ENCODE measurements around the gene GRM4.

DNA sequence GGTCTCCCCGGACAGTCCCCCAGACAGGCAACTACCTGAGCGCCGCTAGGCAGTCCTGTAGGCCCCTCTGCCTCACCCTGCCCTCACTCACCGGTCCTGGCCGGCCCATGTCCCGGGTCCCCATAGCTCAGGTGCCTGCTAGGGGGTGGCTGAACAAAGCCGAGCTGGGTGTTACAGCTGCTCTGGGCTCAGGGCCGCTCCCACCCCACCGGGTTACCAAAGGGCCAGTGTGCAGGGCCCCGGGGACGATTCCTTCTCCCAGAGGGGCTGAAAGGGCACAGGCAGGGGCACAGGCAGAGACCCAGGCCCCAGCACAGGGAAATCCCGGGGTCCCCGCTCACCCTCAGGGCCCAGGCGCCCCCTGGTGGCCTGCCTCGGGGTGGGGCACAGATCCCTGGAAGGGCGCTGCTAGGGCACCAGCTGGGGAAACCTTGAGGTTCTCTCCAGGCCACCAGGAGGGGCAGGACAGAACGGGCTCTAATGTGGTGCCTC is 118.4 kb downstream of the GRM4 start:
- TF ChIP-seq, protein P1, sequence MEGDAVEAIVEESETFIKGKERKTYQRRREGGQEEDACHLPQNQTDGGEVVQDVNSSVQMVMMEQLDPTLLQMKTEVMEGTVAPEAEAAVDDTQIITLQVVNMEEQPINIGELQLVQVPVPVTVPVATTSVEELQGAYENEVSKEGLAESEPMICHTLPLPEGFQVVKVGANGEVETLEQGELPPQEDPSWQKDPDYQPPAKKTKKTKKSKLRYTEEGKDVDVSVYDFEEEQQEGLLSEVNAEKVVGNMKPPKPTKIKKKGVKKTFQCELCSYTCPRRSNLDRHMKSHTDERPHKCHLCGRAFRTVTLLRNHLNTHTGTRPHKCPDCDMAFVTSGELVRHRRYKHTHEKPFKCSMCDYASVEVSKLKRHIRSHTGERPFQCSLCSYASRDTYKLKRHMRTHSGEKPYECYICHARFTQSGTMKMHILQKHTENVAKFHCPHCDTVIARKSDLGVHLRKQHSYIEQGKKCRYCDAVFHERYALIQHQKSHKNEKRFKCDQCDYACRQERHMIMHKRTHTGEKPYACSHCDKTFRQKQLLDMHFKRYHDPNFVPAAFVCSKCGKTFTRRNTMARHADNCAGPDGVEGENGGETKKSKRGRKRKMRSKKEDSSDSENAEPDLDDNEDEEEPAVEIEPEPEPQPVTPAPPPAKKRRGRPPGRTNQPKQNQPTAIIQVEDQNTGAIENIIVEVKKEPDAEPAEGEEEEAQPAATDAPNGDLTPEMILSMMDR (IDR thresholded peaks at IDR 0.05): peak; percentile 56 to 89 (median 82)
- TF ChIP-seq POLR2A (IDR thresholded peaks at IDR 0.05): no peak
